Stimulated activated naive CD4-positive, alpha-beta T cell treated with Interleukin-2 at 50 U/mL for 16 hours (primary cell): ENCODE data around the gene ARHGAP15.
"Not testable (repeated sequence)": the region's sequence is repeated elsewhere in the genome, so short reads cannot be mapped to it uniquely, and the experiment has no call there.

Experiments used
- DNase-seq: peaks from one replicate; lab custom pipeline; 2025; lab: John Stamatoyannopoulos, UW

ARHGAP15 gene

DNA sequence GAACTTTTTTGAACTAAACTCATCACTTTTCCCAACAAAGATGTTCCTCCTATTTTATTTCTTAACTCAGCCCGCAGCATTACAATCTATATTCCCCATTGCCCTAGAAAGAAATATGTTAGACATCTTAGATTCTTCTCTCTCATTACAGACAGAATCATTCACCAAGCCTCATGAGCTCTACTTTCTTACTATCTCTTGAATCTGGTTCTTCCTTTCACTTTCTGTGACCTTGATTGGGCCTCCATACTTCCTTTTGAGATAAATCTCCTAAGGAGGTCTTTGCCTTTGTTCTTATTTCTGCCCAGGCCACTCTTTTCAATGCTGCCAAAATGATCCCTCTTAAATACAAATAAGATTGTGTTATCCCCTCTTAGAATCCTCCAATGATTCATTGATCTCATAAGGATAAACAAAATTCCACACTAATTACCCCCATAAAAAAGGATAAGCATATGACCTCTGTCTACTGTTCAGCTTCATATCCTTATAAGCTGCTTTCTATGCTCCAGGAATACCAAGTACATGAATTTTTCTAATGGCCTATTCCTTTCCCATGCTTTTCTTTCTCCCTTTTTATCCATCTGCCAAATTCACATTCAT lies 400.0 kb downstream of the ARHGAP15 start:
- no peak for DNase-seq

DNA sequence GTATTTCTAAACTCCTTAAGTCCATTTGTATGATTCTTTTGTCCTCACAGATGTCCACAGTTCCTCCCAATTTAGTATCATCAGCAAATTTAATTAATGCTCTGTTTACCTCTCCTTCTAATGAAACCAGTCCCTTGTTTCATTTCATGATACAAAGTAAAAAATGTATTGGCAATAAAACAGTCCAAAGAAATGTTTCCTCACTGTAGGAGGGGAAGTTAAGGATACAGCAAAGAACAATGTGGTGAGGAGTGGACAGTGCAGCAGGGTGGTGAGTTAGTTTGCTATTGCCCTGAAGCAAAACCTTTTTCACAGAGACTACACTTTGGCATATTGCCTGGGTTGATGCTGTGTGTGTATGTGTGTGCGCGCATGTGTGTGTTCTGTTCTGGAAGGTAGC lies 401.5 kb downstream of the ARHGAP15 start:
- DNase-seq: no peak

DNA sequence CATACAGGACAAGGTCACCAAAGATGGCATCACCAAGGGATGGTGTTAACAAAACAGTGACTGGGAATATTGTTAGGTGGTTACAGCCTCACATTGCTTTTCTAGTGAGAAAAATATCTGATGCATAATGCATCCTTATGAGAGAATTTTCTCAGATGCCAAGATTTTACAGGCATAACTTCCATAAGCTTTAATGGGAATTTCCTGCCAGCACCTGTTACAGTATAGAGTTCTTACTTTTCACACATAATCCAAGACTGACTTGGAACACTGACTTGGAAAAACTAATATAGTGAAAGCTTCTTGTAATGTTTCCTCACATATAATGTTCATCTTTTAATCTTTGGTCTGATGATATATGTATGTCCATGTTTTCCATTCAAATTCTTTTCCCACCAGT lies 402.8 kb downstream of the ARHGAP15 start:
- DNase-seq: no peak

- DNase-seq: no peak
These were observed 404.6 kb downstream of the ARHGAP15 start for GRCh38 chr2:143533846-143534245.

- no peak for DNase-seq
These were observed 406.6 kb downstream of the ARHGAP15 start for GRCh38 chr2:143535802-143536201.

- not testable (repeated sequence) for DNase-seq
These were observed 412.7 kb downstream of the ARHGAP15 start for GRCh38 chr2:143541899-143542298.

DNA sequence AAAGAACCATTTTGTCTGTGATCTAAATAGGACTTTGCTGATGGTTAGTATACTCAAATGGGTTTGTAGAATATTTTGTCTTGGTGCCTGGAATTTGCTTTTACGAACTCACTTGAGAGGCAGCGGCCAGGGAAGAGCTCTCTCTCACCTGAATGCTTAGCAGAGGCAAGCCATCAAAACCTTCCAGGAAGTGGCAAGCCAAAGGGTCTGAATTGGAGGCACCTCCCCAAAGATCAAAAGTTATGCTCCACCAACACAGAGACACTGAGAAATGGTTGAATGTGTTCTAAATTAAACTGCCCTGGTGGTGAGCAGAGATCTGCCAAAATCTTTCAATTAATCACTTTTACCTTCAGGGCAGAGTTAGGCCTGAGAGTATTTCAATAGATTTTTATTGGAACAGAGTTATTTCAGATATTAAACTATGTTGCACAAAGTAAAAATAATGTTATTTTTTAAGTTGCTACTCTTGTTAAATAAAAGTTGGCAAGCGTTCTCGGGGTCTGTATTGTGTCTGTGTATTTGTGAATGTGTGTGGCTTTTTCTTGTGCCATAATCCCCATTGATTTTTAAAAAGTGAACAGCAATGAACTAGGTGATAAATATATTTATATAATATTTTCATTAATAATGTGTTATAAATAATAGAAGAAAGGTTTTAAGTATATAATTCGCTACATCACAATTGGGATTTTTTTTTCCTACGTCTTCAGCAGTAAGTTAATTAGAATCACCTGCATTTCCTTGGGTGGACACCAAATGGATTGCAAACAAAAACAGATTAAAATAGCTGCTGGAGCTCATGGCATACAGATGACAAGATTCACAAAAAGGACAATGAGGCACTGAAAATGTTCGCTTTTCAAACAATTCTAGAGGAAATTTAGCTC lies 416.1 kb downstream of the ARHGAP15 start:
- DNase-seq: no peak

DNA sequence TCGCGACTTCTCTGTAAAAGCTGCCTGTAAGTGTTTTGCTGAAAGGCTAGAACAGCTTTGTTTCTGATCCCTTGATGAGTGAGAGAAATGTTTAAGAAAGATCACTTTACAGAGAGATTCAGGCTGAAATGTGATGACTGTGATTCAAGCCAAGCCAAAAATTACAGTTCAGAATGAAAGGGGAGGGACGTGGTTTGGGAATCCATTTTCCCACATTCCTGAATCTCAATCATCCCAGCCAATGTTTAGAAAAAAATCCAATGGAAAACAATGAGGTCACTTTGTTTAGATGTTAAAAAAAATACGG lies 416.7 kb downstream of the ARHGAP15 start:
- DNase-seq: no peak

DNA sequence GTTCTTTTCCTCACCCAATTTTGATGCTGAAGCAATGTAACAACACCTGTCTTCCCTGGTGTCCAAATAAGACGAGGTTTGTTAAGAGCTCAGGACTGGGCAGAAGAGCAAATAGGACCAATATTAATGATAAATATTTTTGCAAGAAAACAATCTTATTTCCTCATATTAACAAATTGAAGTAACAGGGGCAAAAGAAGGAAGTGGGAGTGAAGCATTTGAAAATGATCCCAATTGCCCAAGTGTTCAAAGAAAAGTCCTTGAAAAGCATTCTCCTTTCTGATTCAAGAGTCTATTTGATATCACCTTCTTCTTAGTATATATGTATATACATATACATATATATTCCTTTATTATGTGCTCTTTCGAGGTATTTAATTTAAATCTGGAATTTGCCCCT lies 418.8 kb downstream of the ARHGAP15 start:
- no peak for DNase-seq

- DNase-seq: no peak
These were observed 421.3 kb downstream of the ARHGAP15 start for GRCh38 chr2:143550500-143550899.

DNA sequence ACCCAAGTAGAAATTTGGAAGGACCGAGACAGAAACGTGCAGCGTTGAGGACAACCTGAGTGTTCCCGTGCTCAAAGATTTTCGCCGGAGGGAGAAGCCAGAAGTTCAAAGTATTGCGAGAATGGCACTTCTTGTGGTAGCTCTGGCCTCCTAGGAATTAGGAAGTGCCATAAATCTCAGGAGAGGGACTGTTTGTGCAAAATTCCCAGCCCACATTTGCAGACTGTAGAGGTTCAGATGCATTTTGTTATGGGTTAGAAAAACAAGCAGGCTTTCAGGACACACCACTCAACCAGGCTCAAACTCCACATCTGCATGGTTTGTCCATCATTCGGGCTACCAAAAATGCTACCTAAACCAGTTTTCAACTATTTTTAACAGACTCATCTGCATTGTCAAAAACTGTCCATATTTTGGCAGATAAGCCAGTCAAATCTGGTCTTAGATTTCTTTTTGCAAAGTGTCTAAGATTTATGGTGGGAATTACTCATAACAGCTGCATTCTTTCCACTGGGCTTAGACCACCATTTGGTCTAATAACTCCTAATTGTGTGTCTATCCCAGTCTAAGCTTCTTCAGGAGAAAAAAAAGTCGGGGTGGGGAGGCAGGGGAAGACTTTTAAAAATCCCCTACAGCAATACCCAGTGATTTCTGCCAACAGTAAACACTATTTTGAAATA lies 422.9 kb downstream of the ARHGAP15 start:
- no peak for DNase-seq

- DNase-seq: peak; percentile 7
These were observed 424.0 kb downstream of the ARHGAP15 start for GRCh38 chr2:143553261-143553660.

- no peak for DNase-seq
These were observed 429.4 kb downstream of the ARHGAP15 start for GRCh38 chr2:143558665-143559064.

GRCh38 chr2:143559147-143559546 lies 429.9 kb downstream of the ARHGAP15 start:
- no peak for DNase-seq

DNA sequence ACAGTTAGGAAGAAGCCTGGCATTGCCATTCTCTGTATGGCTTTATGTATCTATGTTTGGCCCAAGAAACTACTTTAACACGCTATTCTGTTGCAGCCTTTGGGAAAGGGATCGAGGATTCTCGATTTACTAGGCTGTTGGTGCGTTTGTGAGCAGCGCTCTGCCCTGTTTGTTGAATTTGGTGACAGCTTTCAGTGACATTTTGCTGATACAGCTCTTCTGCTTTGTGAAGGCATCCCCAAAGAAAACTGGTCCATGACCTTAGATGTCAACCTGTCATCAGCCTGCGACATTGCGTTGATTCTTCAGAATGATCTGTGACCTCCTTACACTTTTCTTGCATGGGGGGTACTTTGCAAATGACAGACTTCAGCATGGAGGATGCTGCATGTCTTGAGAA lies 431.5 kb downstream of the ARHGAP15 start:
- no peak for DNase-seq

DNA sequence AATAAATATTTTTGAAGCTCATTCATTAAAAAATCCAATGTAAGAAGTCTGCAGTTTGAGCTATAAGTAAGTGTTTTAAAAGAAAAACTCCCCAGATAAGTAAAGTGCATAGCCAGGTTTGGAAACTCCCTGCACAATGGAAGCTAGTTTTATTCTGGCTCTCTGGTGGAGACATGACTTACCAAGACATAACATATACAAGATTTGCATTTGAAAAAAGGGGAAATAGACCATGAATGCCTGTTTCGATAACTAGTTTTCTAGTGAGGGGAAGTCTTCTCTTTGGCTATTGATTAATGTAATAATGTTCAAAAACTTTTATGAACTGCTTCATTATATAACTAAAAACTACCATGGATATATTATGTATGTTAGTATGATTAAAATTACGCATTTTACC lies 435.2 kb downstream of the ARHGAP15 start:
- no peak for DNase-seq

DNA sequence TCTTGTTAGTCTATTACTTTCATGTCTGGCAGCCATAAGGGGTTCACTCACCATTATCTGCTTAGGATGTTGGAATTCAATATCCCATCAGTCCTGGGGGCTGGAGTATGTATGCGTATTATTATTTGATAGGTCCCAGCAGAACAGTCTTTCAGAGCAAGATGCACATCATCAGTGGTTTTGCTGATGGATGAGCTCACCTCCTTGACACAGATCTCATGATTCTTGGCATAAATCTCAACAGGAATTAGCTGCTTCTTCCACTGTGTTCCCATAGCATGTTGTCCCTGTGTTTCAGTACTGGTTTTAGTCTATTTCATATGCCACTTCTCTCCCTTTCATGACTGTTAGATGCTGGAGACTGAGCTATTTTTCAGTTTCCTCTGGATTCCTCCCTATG lies 442.5 kb downstream of the ARHGAP15 start:
- no peak for DNase-seq

GRCh38 chr2:143572421-143572820 lies 443.2 kb downstream of the ARHGAP15 start:
- no peak for DNase-seq

- DNase-seq: no peak
These were observed 444.9 kb downstream of the ARHGAP15 start for GRCh38 chr2:143574069-143574468.

DNA sequence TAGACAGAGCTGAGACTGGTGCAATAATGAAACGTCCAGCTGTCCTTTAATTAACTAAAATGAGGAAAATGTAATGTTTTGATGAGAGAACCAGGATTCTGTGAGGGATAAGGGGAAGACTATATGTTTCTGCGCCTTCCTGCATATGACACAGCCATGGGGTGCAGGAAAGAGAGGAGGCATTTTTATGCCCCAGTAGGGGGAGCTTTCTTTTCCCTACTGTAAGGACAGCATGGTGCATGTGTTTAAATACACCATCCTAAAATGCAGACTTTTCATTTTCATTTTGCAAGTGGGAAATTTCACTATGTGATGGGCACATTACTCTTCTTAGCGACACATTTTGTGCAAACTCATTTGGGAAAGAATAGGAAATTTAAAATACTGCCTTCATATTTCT lies 446.1 kb downstream of the ARHGAP15 start:
- no peak for DNase-seq

DNA sequence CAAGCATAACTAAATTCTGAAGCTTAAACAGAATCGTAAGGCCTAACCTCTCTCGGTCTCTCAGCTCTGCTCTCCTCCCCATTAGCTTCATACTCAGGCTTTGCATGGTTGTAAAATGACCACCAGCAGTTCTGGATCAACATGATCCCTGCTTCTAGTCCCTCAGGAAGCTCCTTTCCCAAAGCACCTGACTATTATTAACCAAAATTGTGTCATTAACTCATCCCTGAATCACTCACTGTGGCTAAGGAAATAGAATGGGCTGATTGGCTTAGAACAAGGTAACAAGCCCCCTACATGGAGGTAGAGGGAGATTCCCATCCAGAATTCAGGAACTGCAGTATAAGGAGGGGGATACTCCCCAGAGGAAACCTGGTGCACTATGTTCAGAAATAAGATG lies 448.3 kb downstream of the ARHGAP15 start:
- no peak for DNase-seq

GRCh38 chr2:143579456-143579855 lies 450.2 kb downstream of the ARHGAP15 start:
- DNase-seq: no peak

DNA sequence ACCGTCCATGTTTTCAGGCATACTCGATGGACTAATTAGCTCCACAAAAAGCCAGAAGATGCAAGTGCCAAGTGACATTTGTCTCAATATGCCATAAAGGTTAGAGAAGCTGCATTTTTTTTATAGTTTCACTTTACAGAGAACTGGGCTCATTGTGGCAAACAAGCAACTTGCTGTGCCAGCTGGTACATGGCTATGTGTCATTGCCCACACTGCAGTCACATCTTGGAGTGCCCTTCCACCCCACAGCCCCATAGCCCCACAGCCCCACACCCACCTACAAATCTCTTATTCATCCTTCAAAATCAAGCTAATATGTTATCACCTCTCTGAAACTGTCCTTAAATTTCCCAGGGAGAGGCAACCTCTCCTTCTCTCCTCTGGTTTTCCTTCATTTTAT lies 451.9 kb downstream of the ARHGAP15 start:
- peak; percentile 0 for DNase-seq
